K562 treated with DMSO at 1 percent for 4 hours (cell line): ENCODE results near the gene SH2D4B. TPM values are rescaled to one million over a fixed set of nuclear protein-coding genes. Genes with fewer than 3 reads are reported as not detected.

Experiments
- total RNA-seq: library from RNA; unstranded; fragments of 300-600 nt; gene quantifications from 2 replicates; pipeline ENCODE4 v1.2.3, GENCODE V29; 2022; ENCODE audit not compliant: insufficient read depth

The SH2D4B gene
- not detected in 2 replicates for total RNA-seq

GRCh38 chr10:80537736-80538480 lies at the start of gene SH2D4B:
Gene SH2D4B, plus strand, starts transcription at chr10:80537902. Its CDS starts 430 bp downstream, at chr10:80538332.

Other genes starting within 250 kb of the SH2D4B start
- 1.8 and 7.9 TPM in 2 replicates for gene MAT1A, start 248.2 kb upstream of the SH2D4B start, total RNA-seq
- not detected in 2 replicates for gene DYDC1, start 181.1 kb upstream of the SH2D4B start, total RNA-seq
- gene DYDC2, start 181.1 kb upstream of the SH2D4B start, total RNA-seq, result 1.9 and 3.1 TPM in 2 replicates
- 0.73 and 1.6 TPM in 2 replicates for gene PRXL2A, start 129.4 kb upstream of the SH2D4B start, total RNA-seq
- gene TSPAN14, start 83.6 kb upstream of the SH2D4B start, total RNA-seq, result 38.9 and 42.9 TPM in 2 replicates